MG63 (cell line): Measurements from ENCODE around the gene SLC19A1. TPM values are rescaled to one million over a fixed set of nuclear protein-coding genes. Genes with fewer than 3 reads are reported as not detected.
A peak's percentile ranks its signal among the peaks of the same experiment; 100 is the strongest.

Source experiments
- DNase-seq: peaks from one replicate; pipeline ENCODE4 v3.0.0-alpha.2; 2020
- H3K27me3 ChIP-seq: fragments of 250-450 bp; sonication (Bioruptor Pico); 2 replicates; pipeline ENCODE4 v1.5.1; 2020; ENCODE audit warnings: mild to moderate bottlenecking, moderate library complexity
- H3K36me3 ChIP-seq: fragments of 250-450 bp; sonication (Bioruptor Pico); 2 replicates; pipeline ENCODE4 v1.5.1; 2020; ENCODE audit warnings: mild to moderate bottlenecking, moderate library complexity
- H3K4me3 ChIP-seq: fragments of 250-450 bp; sonication (Bioruptor Pico); 2 replicates; pipeline ENCODE4 v1.5.1; 2020; ENCODE audit warnings: mild to moderate bottlenecking, moderate library complexity
- H3K9me3 ChIP-seq: fragments of 250-450 bp; sonication (Bioruptor Pico); 2 replicates; pipeline ENCODE4 v1.5.1; 2020; ENCODE audit warnings: mild to moderate bottlenecking, moderate library complexity
- total RNA-seq: library from RNA; depleted of rRNA; stranded (reverse); fragments of >200 nt; shearing (Covaris generic); gene quantifications from 2 replicates; pipeline ENCODE4 v1.2.3, GENCODE V29; 2014; ENCODE audit warnings: low replicate concordance; rRNA removed

SLC19A1 gene
- 25.5 and 26.7 TPM in 2 replicates for total RNA-seq

DNA sequence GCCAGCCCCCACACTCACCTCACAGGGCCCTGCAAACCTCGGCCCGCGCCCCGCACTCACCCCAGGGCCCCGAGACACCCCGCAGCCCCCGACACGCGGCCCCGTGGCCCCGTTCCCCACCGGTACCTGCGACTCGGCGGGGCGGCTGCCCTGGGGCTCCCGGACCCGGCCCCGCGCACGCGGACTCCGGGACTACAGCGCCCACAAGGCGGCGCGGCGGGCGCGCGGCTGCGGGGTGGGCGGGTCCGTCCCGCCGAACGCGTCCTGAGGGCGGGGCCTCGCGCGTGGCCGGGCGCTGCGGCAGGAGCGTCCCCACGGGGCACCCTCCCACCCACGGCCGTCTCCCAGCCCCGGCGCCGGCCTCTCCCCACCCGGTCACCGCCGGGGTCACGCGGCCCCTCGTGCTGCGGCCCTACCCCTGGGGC lies at the start of gene SLC19A1:
SLC19A1 (minus strand) TSS at position 199 of the 425 bp plus-strand sequence. CDS start 4,481 bp downstream, outside the sequence.
- H3K4me3 ChIP-seq, result peak within 1 kb of the TSS; percentile 56
- no peaks in the 10 kb centered on the region for H3K27me3 ChIP-seq
- no peaks in the 10 kb centered on the region for H3K9me3 ChIP-seq
- H3K36me3 ChIP-seq, result peaks cover 25% of the 10 kb centered on the region
- DNase-seq, result peak; percentile 73

DNA sequence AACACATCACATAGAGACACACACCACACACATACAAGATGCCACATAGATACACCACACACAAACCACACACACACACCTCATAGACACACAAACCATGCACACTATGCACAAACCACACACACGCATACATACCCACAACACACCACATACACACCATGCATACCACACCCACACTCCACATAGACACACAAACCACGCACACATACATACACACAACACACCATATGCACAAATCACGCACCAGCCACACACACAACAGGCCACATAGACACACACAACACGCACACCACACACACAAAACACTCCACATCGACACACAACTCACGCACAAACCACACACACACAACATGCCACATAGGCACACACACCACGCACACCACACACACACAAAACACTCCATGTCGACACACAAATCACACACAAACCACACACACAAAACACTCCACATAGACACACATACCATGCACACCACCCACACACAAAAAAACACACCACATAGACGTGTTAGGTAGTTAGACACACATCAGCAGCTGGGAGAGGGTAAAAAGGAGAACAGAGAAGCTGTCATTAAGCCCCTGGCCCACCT lies 49.5 kb upstream of the SLC19A1 start:
- peaks cover 9% of the 10 kb centered on the region for H3K9me3 ChIP-seq
- no peak for DNase-seq
- H3K27me3 ChIP-seq, result peaks cover 13% of the 10 kb centered on the region
- H3K36me3 ChIP-seq, result no peaks in the 10 kb centered on the region
- no peak overlapping the region for H3K4me3 ChIP-seq

DNA sequence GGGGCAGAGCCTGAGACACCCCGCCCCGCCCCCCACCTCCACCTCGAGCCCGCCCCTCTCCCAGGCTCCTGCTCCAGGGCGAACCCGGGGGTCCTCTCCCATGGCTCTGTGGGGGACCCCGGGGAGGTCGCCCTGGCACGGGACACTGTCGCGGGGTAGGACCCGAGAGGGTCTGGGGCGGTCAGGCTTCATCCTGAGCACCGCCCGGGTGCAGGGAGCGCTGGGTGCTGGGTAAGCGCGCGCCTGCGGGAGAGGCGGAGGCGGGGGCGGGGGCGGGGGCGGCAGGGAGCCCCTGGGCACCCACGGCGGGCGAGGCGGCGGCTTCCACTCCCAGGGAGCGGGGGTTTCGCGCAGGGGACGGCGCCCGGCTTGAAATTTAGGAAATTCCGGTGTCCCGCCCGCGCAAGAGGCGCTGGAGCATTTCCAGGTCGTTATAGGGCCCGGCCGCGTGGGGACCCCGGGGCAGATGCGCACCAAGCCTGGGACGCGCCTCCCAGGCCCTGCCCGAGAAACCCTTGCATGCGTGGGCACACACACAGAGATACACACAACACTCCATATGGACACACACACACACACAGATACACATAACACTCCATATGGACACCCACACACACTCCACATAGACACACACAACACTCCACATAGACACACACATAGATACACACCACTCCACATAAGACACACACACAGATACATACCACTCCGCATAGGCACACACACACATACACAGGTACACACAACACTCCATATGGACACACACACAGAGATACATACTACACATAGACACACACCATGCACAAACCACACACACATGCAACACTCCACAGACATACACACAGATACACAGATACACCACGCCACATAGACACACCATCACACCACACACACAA lies 48.7 kb upstream of the SLC19A1 start:
- Histone ChIP-seq H3K9me3 (peaks cover 16% of the 10 kb centered on the region), H3K36me3 (no peaks in the 10 kb centered on the region), H3K4me3 (no peak overlapping the region), H3K27me3 (peaks cover 10% of the 10 kb centered on the region)
- DNase-seq, result no peak

DNA sequence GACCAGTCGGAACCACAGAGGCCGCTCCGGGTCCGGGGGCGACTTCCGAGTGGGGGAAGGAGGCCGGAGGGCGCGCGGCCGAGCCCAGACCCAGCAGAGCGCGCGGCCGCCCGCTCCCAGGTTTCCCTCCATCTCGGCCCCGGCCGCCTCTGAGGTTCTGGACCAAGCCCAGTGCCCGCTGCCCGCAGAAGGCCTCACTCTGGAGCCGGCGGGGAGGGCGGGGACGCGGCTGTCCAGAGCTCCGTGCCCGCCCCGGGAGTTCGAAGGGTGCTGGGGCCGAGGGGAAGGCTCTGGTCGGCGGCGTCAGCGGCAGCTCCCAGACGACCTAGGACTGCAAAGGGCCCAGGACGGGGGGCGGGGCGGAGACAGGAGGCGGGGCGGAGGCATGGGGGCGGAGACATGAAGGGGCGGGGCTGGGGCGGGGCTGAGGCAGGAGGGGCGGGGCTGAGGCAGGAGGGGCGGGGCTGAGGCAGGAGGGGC lies 48.0 kb upstream of the SLC19A1 start:
- DNase-seq, result peak; percentile 44
- no peaks in the 10 kb centered on the region for H3K36me3 ChIP-seq
- H3K9me3 ChIP-seq, result peaks cover 22% of the 10 kb centered on the region
- peak overlapping the region; percentile 28 for H3K4me3 ChIP-seq
- peaks cover 8% of the 10 kb centered on the region for H3K27me3 ChIP-seq

DNA sequence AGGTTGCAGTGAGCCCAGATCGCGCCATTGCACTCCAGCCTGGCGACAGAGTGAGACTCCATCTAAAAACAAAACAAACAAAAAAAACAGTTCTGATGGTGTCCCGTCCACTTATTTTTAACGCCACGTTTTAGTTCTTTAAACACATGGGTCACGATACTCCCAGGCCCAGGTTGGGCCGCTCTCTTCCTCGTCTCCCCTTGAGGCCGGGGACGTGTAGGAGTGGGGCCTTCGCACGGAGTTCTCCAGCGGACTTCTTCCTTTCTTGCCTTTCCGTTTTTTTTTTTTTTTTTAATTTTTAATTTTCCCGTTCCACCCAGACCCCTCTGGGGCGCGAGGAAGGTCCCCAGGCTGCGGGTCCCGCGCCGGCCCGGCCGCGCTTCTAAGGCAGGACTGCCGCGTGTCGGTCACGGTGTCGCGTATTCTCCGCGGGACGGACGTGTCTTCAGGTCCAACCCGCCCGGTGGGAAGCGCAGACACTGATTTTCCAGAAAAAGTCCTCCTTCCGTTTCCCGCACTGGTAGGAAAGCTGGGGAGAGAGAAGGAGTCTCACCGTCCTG lies 47.5 kb upstream of the SLC19A1 start:
- Histone ChIP-seq H3K27me3 (peaks cover 8% of the 10 kb centered on the region), H3K9me3 (peaks cover 22% of the 10 kb centered on the region), H3K4me3 (peak overlapping the region; percentile 28; the same call in 1 of the 2 replicates), H3K36me3 (no peaks in the 10 kb centered on the region)
- DNase-seq, result no peak

DNA sequence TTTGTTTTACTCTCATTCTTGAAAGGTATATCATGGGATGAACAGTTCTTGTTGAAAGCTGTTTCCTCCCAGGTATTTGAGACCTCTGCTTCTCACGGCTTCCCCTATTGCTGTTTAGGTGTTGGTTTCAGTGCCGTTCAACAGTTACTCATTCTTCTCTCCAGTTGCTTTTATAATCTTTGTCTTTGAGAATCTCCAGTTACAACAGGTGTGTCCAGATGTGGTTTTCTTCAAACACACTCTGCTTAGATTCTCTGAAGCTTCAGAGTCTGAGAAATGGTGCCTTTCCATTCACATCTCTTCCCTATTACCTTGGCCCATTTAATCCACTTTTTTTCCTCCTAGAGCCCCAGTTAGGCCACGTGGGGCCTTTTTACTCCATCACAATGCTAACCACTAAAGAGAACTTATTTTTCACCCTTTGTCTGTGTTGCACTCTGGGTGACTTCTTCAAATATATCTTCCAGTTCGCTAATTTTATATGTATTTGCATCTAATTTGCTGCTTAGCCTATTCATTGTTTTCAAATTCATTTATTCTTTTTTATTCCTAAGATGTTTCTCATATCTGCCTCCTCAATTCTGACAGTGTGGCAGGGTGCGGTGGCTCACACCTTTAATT lies 46.7 kb upstream of the SLC19A1 start:
- peaks cover 8% of the 10 kb centered on the region for H3K27me3 ChIP-seq
- peaks cover 22% of the 10 kb centered on the region for H3K9me3 ChIP-seq
- DNase-seq, result no peak
- no peak overlapping the region for H3K4me3 ChIP-seq
- no peaks in the 10 kb centered on the region for H3K36me3 ChIP-seq

DNA sequence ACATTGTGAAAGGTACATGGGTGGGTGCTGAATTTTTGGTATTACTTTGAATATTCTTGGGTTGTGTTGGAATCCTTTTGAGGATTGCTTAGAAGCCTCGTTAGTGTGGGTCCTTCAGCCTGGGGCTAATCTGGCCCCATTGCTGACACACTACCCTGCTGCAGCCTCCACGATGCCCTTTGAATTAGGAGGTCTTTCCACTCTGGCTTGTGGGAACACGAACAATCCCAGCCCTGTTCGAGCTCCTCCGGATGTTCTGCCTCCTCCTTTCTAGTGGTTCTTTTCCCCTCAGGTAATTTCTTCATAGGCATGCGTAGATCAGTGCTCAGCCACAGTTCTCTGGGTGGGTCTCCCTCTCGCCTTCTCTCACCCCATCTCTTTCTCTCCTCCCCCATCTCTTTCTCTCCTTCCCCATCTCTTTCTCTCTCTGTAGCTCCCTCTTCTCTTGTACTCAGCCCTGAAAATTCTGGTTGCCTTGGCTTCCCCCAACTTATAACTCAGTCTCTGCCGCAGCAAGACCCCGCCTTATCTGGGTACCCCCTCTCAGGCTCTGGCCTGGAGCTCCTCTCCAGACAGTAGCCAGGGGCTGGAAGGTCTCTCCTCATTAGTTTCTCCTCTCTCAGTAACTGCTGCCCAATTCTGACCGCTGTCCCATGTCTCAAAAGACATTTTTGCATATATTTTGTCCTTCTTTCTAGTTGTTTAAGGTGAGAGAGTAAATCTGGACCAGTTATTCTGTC lies 46.0 kb upstream of the SLC19A1 start:
- no peak for DNase-seq
- H3K36me3 ChIP-seq, result no peaks in the 10 kb centered on the region
- H3K9me3 ChIP-seq, result peaks cover 24% of the 10 kb centered on the region
- H3K4me3 ChIP-seq, result no peak overlapping the region
- peaks cover 10% of the 10 kb centered on the region for H3K27me3 ChIP-seq

DNA sequence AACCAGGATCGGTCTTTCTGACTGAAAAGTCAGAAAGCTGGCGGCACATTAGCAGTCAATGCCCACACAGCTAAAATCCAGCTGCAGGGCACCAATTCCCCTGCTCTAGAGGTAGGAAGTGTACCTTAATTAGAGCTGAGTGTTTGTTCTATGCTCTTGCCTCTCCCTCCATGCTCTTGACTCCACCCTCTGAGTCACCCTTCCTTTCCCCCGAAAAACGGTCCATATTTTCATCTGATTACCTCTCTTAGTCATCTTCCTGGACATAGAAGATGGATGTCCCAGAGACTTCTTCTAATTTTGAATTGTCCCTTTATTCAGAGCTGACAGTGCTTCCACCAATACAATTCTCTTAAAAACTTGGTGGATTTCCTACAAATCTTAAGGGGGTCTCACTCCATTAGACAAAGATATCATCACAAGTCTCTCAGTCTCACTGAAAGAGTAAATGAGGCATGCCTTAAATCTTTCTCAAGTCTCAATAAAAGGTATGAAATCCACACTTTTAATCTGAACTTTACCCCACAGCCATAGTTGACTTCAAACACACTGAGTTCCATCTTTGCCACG lies 44.1 kb upstream of the SLC19A1 start:
- no peak for DNase-seq
- H3K36me3 ChIP-seq, result no peaks in the 10 kb centered on the region
- no peak overlapping the region for H3K4me3 ChIP-seq
- peaks cover 20% of the 10 kb centered on the region for H3K27me3 ChIP-seq
- peaks cover 27% of the 10 kb centered on the region for H3K9me3 ChIP-seq

DNA sequence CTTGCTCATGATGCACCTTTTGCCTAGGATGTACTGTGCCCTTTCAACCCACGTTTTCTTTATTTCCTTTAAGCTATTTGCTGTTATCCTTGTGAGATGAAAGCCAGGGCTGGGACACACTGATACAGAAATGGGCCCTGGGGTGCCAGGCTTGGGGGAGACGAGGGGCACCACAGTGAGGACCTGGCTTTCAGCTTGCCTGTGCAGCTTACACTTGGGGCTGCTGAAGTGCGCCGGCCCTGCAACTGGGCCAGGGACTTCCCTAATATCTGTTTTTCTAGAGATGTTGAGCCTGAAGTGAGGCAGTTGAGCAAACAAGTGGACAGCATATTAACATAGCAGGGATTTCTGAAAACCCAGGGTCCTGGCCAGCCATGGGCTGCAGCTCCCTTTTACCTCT lies 42.5 kb upstream of the SLC19A1 start:
- peaks cover 20% of the 10 kb centered on the region for H3K27me3 ChIP-seq
- peaks cover 27% of the 10 kb centered on the region for H3K9me3 ChIP-seq
- H3K4me3 ChIP-seq, result no peak overlapping the region
- no peak for DNase-seq
- no peaks in the 10 kb centered on the region for H3K36me3 ChIP-seq

DNA sequence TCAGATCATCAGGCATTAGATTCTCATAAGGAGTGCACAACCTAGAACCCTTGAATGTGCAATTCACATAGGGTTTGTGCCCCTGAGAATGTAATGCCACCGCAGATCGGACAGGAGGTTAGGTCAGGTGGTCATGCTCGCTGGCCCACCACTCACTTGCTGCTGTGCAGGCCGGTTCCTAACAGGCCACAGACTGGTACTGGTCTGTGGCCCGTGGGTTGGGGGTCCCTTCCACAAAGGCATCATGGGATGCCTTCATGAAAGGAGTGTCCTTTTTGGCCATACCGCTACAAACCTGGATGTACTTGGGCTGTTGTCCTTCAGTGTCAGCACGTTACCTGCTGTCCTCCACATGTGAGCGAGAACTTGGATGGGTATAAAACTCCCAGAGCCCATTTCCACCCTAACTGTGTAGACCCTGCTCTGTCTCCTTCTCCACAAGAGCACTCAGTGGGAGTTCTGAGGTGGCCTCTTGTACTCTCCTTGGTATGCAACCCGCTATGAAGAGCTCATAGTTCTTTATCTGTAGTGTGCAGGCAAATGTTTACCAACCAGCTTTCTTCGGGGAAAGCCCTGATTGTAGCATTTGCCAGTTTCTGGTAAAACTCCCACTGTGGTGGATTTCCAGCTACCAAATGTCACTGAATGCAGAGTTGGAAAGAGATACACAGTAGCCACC lies 41.7 kb upstream of the SLC19A1 start:
- H3K27me3 ChIP-seq, result peaks cover 20% of the 10 kb centered on the region
- H3K36me3 ChIP-seq, result no peaks in the 10 kb centered on the region
- no peak for DNase-seq
- peaks cover 23% of the 10 kb centered on the region for H3K9me3 ChIP-seq
- no peak overlapping the region for H3K4me3 ChIP-seq

DNA sequence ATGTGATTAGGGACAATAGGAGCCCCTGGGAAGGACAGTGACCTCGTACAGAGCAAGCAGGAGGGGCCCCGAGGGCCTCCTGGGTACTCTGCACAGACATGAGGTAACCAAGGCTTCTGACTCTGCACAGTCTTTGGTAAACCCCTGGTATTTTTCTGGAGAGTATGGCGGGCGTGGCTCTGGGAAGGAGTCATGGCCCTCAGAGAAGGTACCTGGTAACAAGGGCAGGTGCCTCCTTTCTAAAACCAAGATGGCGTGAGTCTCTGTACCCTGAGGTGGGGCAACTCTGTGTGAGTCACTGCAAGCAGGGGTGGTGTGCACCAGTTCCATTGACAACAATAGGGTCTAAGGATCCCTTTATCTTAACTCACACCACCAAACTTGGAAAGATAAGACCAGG lies 39.9 kb upstream of the SLC19A1 start:
- no peak for DNase-seq
- peaks cover 22% of the 10 kb centered on the region for H3K9me3 ChIP-seq
- peaks cover 14% of the 10 kb centered on the region for H3K27me3 ChIP-seq

DNA sequence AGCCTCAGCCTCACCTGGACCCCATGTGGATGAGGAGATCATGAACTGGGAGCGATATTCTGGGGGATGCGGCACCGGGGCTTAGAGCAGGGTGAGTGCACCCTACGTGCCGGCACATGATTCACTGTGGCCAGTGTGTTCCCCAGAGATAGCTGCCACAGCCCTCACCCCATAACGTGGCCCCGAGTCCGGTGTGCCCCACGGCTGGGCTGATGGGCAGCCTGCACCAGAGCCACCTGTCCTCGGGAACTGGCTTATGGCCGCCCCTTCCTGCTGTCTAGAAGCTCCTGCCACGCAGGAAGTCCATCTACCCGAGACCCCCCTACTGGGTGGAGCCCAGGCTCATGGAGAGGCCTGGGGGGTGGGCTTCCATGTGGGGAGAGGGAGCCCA lies 39.1 kb upstream of the SLC19A1 start:
- DNase-seq, result no peak
- no peaks in the 10 kb centered on the region for H3K36me3 ChIP-seq
- H3K4me3 ChIP-seq, result no peak overlapping the region
- peaks cover 12% of the 10 kb centered on the region for H3K27me3 ChIP-seq
- H3K9me3 ChIP-seq, result peaks cover 14% of the 10 kb centered on the region

More for the DNA sequence above, 39.9 kb upstream of the SLC19A1 start:
- no peak overlapping the region for H3K4me3 ChIP-seq
- H3K36me3 ChIP-seq, result no peaks in the 10 kb centered on the region

DNA sequence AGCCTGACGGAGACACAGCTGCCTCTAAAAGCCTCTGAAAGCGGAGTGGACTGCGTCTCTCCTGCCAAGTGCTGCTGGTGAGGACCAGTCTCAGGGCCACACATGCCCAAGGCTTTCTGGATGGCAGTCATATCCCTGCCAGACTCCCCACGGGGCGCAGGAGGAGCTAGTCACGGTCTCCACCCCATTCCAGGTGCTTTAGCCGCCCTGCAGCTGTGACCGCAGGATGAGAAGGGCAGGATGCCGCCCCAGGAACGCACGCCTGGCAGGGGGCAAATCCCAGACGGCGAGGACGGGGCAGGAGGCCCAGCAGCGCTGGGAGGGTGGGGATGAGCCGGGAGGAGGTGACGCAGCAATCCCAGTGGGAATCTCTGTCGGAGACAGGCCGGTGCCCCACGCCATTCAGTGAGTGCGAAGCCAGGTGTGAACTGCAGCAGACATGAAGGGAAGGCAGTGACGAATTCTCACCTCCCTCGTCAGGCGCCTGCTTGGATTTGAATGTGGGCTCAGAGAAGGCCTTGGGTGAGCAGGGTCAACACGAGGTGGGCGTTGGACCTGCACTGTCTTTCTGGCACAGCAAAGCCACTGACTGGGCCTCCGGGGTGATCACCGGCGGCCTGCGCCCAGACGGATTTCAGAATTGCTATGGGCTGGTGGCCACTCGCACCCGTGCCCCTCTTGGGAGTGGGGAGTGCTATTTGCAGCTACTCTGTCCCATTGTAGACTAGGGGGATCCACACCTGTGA lies 38.5 kb upstream of the SLC19A1 start:
- peaks cover 12% of the 10 kb centered on the region for H3K27me3 ChIP-seq
- H3K36me3 ChIP-seq, result no peaks in the 10 kb centered on the region
- H3K4me3 ChIP-seq, result no peak overlapping the region
- peaks cover 9% of the 10 kb centered on the region for H3K9me3 ChIP-seq
- DNase-seq, result no peak

DNA sequence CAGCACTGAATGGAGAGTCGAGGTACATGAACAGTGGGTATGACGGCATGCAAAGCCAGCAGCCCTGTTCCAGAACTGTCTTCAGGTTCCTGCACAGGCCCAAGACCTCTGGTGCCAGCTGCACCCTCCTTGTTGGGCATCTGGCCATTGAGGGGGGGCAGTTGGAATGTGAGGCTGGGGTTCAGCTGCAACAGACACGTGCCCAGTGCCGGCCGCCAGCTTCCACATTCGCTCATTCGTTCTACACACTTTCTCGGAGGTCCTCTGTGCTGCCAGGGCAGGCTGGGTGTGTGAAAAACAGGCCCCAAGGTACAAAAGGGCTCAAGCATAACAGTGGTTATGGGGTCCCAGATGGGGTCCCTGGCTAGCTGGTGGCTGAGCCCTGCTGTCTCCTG lies 37.9 kb upstream of the SLC19A1 start:
- H3K4me3 ChIP-seq, result no peak overlapping the region
- no peak for DNase-seq
- H3K27me3 ChIP-seq, result peaks cover 12% of the 10 kb centered on the region
- H3K9me3 ChIP-seq, result peaks cover 5% of the 10 kb centered on the region
- no peaks in the 10 kb centered on the region for H3K36me3 ChIP-seq
